Nephron (organoid): ENCODE data around the gene POLR2B.

Experiments
- H3K27ac Mint-ChIP-seq, 3 experiments: 2 replicates each; pipeline ENCODE4 v1.8.0; 2020; ENCODE audit warnings: mixed read lengths in 3 of 3, mild to moderate bottlenecking in 2 of 3, moderate library complexity in 1 of 3
- H3K27me3 Mint-ChIP-seq: 2 replicates; pipeline ENCODE4 v1.8.0; 2021; ENCODE audit warnings: low read depth, mild to moderate bottlenecking, moderate library complexity, mixed read lengths
- H3K36me3 Mint-ChIP-seq: 2 replicates; pipeline ENCODE4 v1.8.0; 2020; ENCODE audit warnings: low read depth, mixed read lengths
- H3K4me1 Mint-ChIP-seq: 2 replicates; pipeline ENCODE4 v1.8.0; 2020; ENCODE audit warnings: mixed read lengths
- H3K4me3 Mint-ChIP-seq, 3 experiments: 2 replicates each; pipeline ENCODE4 v1.8.0; 2020; ENCODE audit warnings: mild to moderate bottlenecking in 3 of 3, mixed read lengths in 3 of 3, moderate library complexity in 2 of 3
- H3K9me3 Mint-ChIP-seq: 2 replicates; pipeline ENCODE4 v1.8.0; 2020; ENCODE audit warnings: mixed read lengths
- TF ChIP-seq, protein P1 (sequence below), 3 experiments: fragments of 200-600 bp; sonication (generic); IDR thresholded peaks; one replicate each; pipeline ENCODE4 v1.5.0; 2021; ENCODE audit warnings: antibody characterized with exemption in 3 of 3; ENCODE audit not compliant: unreplicated experiment in 3 of 3

Gene POLR2B

DNA sequence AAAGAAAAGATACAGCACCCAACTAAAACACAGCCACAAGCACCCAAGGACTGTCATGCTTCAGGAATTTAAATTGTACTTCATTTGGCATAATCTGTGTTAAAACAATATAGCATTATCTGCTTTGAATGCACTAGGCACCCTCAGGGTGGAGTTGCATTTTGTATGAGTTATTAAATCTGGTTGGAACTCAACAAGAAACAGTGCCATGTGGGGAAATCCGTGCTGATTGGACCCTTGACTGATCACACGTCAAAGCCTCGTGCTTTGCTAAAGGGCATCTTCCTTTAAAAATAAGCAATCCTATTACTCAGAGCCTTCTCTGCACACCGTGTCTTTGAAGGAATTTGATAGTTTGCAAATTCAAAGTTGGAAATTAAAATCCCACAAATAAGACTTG lies 96.0 kb downstream of the POLR2B start:
- Mint-ChIP-seq H3K4me3 (no peak overlapping the region), H3K4me1 (peaks cover 36% of the 10 kb centered on the region), H3K9me3 (no peaks in the 10 kb centered on the region), H3K27ac (peak overlapping the region; percentile 70 to 96 (median 93)), H3K27me3 (no peaks in the 10 kb centered on the region), H3K36me3 (peaks cover 12% of the 10 kb centered on the region)
- TF ChIP-seq, protein P1, sequence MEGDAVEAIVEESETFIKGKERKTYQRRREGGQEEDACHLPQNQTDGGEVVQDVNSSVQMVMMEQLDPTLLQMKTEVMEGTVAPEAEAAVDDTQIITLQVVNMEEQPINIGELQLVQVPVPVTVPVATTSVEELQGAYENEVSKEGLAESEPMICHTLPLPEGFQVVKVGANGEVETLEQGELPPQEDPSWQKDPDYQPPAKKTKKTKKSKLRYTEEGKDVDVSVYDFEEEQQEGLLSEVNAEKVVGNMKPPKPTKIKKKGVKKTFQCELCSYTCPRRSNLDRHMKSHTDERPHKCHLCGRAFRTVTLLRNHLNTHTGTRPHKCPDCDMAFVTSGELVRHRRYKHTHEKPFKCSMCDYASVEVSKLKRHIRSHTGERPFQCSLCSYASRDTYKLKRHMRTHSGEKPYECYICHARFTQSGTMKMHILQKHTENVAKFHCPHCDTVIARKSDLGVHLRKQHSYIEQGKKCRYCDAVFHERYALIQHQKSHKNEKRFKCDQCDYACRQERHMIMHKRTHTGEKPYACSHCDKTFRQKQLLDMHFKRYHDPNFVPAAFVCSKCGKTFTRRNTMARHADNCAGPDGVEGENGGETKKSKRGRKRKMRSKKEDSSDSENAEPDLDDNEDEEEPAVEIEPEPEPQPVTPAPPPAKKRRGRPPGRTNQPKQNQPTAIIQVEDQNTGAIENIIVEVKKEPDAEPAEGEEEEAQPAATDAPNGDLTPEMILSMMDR (IDR thresholded peaks at IDR 0.05; ENCODE audit: unreplicated experiment in 3 of 3): no peak

DNA sequence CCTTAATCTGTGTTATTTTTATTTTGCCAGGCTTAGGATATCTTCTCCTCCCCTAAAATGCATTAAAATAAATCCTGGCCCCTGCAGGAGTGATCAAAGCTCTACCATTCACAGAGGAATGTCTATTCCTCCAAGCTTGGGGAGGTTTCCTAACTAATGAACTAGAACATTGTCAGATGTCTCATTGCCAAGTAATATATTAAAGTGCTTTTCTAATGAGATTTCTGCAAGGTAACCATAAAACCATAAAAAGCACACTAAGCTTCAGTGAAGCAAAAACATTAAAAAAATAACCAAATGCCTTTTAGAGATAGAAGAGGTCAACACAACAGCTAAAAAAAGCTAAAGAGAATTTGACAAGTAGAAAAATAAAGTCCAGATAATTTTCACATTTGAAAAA lies 96.7 kb downstream of the POLR2B start:
- no peaks in the 10 kb centered on the region for H3K9me3 Mint-ChIP-seq
- TF ChIP-seq, protein P1 (IDR thresholded peaks at IDR 0.05; ENCODE audit: unreplicated experiment in 3 of 3): no peak
- H3K4me3 Mint-ChIP-seq: peak overlapping the region in 1 of 3 experiments; percentile 6
- H3K27ac Mint-ChIP-seq: peak overlapping the region; percentile 70 to 96 (median 73)
- H3K27me3 Mint-ChIP-seq: no peaks in the 10 kb centered on the region
- peaks cover 35% of the 10 kb centered on the region for H3K4me1 Mint-ChIP-seq
- peaks cover 12% of the 10 kb centered on the region for H3K36me3 Mint-ChIP-seq

DNA sequence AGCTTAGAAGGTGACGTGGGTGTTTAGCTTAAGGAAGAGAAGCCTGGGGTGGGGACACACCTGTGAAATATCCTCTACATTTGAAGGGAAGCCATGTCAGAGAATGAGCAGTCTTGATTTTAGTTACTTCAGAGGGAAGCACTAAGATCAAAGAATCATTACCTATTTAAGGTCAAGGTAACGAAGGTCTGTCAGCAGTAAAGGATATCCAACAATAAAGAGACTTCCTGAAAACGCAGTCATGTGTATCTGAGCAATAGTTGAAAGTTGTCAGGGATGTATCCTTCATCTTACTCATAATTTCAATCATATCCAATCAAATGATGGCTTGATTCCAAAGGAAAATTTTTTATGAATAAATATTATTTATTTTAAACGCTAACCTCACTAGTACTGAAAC lies 98.0 kb downstream of the POLR2B start:
- H3K36me3 Mint-ChIP-seq: peaks cover 12% of the 10 kb centered on the region
- peaks cover 45% of the 10 kb centered on the region for H3K4me1 Mint-ChIP-seq
- TF ChIP-seq, protein P1 (IDR thresholded peaks at IDR 0.05; ENCODE audit: unreplicated experiment in 3 of 3): no peak
- H3K9me3 Mint-ChIP-seq: no peaks in the 10 kb centered on the region
- H3K27ac Mint-ChIP-seq: peak overlapping the region; percentile 70 to 96 (median 73)
- H3K4me3 Mint-ChIP-seq: no peak overlapping the region
- no peaks in the 10 kb centered on the region for H3K27me3 Mint-ChIP-seq

- TF ChIP-seq, protein P1 (IDR thresholded peaks at IDR 0.05; ENCODE audit: unreplicated experiment in 3 of 3): no peak
- Mint-ChIP-seq H3K27me3 (no peaks in the 10 kb centered on the region), H3K4me1 (peaks cover 50% of the 10 kb centered on the region), H3K27ac (peak overlapping the region; percentile 88 to 96 (median 89)), H3K36me3 (peaks cover 12% of the 10 kb centered on the region), H3K9me3 (no peaks in the 10 kb centered on the region), H3K4me3 (peak overlapping the region in 2 of 3 experiments; percentile 42 to 72)
Measured at GRCh38 chr4:57077550-57078343, 99.1 kb downstream of the POLR2B start.

GRCh38 chr4:57078685-57079521 lies 100.2 kb downstream of the POLR2B start:
- TF ChIP-seq, protein P1 (IDR thresholded peaks at IDR 0.05; ENCODE audit: unreplicated experiment in 3 of 3): no peak
- peaks cover 58% of the 10 kb centered on the region for H3K4me1 Mint-ChIP-seq
- H3K27ac Mint-ChIP-seq: peak overlapping the region; percentile 88 to 96 (median 89)
- H3K27me3 Mint-ChIP-seq: no peaks in the 10 kb centered on the region
- H3K9me3 Mint-ChIP-seq: no peaks in the 10 kb centered on the region
- peaks cover 10% of the 10 kb centered on the region for H3K36me3 Mint-ChIP-seq
- H3K4me3 Mint-ChIP-seq: peak overlapping the region; percentile 9 to 72 (median 58)
